Activated B cell treated with CpG ODN at 0.5 μM for 24 hours (primary cell): Measurements from ENCODE around the gene PGS1. TPM values are rescaled to one million over a fixed set of nuclear protein-coding genes. Genes with fewer than 3 reads are reported as not detected.
A peak's percentile ranks its signal among the peaks of the same experiment; 100 is the strongest.

Experiments used
- ATAC-seq: fragments of 200-7000 bp; cut with Tn5 transposase; one replicate; pipeline ENCODE4 v1.10.0; 2021; ENCODE audit warnings: low read depth, mild to moderate bottlenecking, moderate library complexity
- CTCF ChIA-PET: fragments of 350-600 bp; sonication (Branson Sonifier 250); formaldehyde crosslinking; loops from one replicate; lab custom pipeline; 2021; ENCODE audit warnings: antibody characterized with exemption; lab: Charles Lee
- POLR2A ChIA-PET: fragments of 350-600 bp; sonication (Branson Sonifier 250); formaldehyde crosslinking; loops from one replicate; lab custom pipeline; 2021; ENCODE audit warnings: antibody characterized with exemption; lab: Charles Lee
- DNase-seq: peaks from one replicate; pipeline ENCODE4 v3.0.0; 2022
- H3K27ac Mint-ChIP-seq: one replicate; pipeline ENCODE4 v1.8.0; 2020; ENCODE audit warnings: mixed read lengths
- H3K27me3 Mint-ChIP-seq: one replicate; pipeline ENCODE4 v1.8.0; 2021; ENCODE audit warnings: mixed read lengths
- H3K36me3 Mint-ChIP-seq: one replicate; pipeline ENCODE4 v1.8.0; 2021; ENCODE audit warnings: low read depth, mixed read lengths
- H3K4me1 Mint-ChIP-seq: one replicate; pipeline ENCODE4 v1.8.0; 2021; ENCODE audit warnings: mixed read lengths
- H3K4me3 Mint-ChIP-seq: one replicate; pipeline ENCODE4 v1.8.0; 2020; ENCODE audit warnings: mild to moderate bottlenecking, mixed read lengths
- H3K9me3 Mint-ChIP-seq: one replicate; pipeline ENCODE4 v1.8.0; 2020; ENCODE audit warnings: mixed read lengths
- intact Hi-C: fragments of 100-400 bp; cut with micrococcal nuclease; formaldehyde crosslinking; loops from one replicate; pipeline ENCODE4 v1.15.1; 2024
- total RNA-seq: library from RNA; stranded (reverse); gene quantifications from 2 replicates; pipeline ENCODE4 v1.2.3, GENCODE V29; 2022
- TF ChIP-seq, protein P1 (sequence below): fragments of 200-600 bp; IDR thresholded peaks from one replicate; pipeline ENCODE4 v1.8.0; 2022; ENCODE audit warnings: antibody characterized with exemption, mild to moderate bottlenecking

Gene PGS1
- total RNA-seq, 1 donor from 2014 or later, result 76.1 TPM

DNA sequence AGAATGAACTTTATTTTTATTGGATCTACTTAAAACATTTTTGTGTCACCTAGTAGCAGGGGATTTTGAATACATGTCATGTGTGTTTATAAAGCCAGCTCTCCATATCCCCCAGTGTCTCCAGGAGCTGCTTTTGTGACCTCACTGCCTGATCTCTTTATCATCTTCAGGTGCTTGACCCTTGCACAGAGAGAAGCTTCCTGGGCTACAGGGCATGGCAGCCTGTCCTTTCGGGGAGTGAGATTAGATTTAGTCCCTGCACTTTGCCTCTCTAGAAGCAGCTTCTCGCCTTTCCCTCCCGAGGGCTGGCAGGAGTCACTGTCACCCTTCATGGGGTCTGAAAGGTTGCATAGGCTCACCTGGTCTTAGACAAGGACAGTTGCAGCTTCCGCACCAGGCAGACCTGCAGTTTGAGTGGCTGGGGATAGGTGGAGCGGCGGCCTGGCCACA, 42.7 kb downstream of the PGS1 start:
- intact Hi-C loops, result loop anchor here (5.0 kb wide), 2 partner anchors 229 to 244 kb away; no protein-coding TSS in a partner anchor
- peaks cover 74% of the 10 kb centered on the region for H3K36me3 Mint-ChIP-seq
- ATAC-seq, result no peak
- DNase-seq, result no peak
- H3K9me3 Mint-ChIP-seq, result no peaks in the 10 kb centered on the region
- no peak overlapping the region for H3K4me3 Mint-ChIP-seq
- POLR2A ChIA-PET, result interaction anchor here (0.9 to 1.8 kb wide), 3 partner anchors 131 to 245 kb away, joined by 3 to 5 read pairs (median 3); no protein-coding TSS in a partner anchor
- CTCF ChIA-PET, result interaction anchor here (0.7 to 7.6 kb wide), 18 partner anchors 24 to 402 kb away, joined by 3 to 59 read pairs (median 5); partner anchors contain the start of gene SOCS3
- peaks cover 2% of the 10 kb centered on the region for H3K4me1 Mint-ChIP-seq
- no peaks in the 10 kb centered on the region for H3K27me3 Mint-ChIP-seq
- TF ChIP-seq, protein P1, sequence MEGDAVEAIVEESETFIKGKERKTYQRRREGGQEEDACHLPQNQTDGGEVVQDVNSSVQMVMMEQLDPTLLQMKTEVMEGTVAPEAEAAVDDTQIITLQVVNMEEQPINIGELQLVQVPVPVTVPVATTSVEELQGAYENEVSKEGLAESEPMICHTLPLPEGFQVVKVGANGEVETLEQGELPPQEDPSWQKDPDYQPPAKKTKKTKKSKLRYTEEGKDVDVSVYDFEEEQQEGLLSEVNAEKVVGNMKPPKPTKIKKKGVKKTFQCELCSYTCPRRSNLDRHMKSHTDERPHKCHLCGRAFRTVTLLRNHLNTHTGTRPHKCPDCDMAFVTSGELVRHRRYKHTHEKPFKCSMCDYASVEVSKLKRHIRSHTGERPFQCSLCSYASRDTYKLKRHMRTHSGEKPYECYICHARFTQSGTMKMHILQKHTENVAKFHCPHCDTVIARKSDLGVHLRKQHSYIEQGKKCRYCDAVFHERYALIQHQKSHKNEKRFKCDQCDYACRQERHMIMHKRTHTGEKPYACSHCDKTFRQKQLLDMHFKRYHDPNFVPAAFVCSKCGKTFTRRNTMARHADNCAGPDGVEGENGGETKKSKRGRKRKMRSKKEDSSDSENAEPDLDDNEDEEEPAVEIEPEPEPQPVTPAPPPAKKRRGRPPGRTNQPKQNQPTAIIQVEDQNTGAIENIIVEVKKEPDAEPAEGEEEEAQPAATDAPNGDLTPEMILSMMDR, result no peak
- no peak overlapping the region for H3K27ac Mint-ChIP-seq

DNA sequence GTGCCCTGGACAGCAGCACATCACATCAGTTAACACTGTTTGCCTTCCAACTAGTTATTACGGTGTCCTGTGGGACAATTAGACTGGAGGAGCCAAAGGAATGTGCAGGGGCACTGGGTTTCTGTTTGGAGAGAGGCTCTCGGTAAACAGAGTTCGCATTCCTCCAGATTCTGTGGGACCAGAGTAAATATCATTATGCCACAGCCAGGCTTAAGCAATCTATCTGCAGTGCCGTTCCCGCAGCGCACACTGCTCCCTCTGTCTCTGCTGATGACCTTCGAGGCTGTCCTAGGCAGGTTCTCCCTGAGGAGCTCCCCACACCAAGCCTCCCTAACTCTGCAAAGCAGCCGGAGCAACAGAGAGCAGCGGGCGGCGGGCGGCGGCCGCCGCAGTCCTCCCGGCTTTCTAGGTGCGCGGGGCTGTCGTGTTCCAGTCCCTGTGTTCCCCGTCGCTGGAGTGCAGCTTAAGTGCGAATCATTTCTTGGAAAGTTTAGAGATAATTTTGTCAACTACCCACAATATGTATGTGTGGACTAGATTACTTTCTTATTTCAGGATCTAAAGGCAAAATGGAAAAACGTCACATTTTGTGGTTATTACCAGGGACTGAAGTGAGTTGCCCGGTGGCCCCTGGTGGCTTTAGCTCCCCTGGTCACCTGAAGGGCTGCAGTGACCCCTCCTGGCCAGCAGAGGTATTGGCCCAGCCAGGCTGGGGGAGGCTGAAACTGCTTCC, 43.3 kb downstream of the PGS1 start:
- CTCF ChIA-PET, result interaction anchor here (0.7 to 7.6 kb wide), 26 partner anchors 16 to 403 kb away, joined by 3 to 59 read pairs (median 4); partner anchors contain the start of gene SOCS3
- peak; percentile 98 for ATAC-seq
- peaks cover 2% of the 10 kb centered on the region for H3K4me1 Mint-ChIP-seq
- no peak overlapping the region for H3K27ac Mint-ChIP-seq
- H3K36me3 Mint-ChIP-seq, result peaks cover 79% of the 10 kb centered on the region
- H3K9me3 Mint-ChIP-seq, result no peaks in the 10 kb centered on the region
- no peaks in the 10 kb centered on the region for H3K27me3 Mint-ChIP-seq
- DNase-seq, result peak; percentile 73
- TF ChIP-seq, protein P1, result peak; percentile 69
- POLR2A ChIA-PET, result interaction anchor here (0.7 to 1.8 kb wide), 5 partner anchors 41 to 337 kb away, joined by 3 to 5 read pairs (median 3); no protein-coding TSS in a partner anchor
- intact Hi-C loops, result loop anchor here (1.0 to 5.0 kb wide), 9 partner anchors 57 to 402 kb away; partner anchors contain the start of gene SOCS3
- H3K4me3 Mint-ChIP-seq, result no peak overlapping the region

DNA sequence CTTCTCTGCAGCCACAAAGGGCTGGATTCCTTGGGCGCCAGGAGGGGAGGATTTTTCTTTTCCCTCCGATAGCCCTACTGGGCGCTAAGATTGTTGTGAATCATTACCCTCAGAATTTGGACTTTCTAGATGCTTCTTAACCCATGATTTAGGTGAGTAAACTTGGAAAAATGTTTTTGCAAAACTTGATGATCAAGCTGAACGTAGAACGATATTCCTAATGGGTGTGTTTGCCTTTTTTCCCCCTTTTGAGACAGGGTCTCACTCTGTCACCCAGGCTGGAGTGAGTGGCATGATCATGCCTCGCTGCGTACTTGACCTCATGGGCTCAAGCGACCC, 43.8 kb downstream of the PGS1 start:
- peaks cover 2% of the 10 kb centered on the region for H3K4me1 Mint-ChIP-seq
- no peak overlapping the region for H3K4me3 Mint-ChIP-seq
- ATAC-seq, result no peak
- TF ChIP-seq, protein P1, result no peak
- H3K27ac Mint-ChIP-seq, result no peak overlapping the region
- CTCF ChIA-PET, result interaction anchor here (0.8 to 7.6 kb wide), 25 partner anchors 11 to 403 kb away, joined by 3 to 59 read pairs (median 4); partner anchors contain the start of gene SOCS3
- H3K27me3 Mint-ChIP-seq, result no peaks in the 10 kb centered on the region
- peaks cover 80% of the 10 kb centered on the region for H3K36me3 Mint-ChIP-seq
- DNase-seq, result no peak
- POLR2A ChIA-PET, result interaction anchor here (0.7 to 1.8 kb wide), 4 partner anchors 42 to 338 kb away, joined by 3 to 5 read pairs (median 4); no protein-coding TSS in a partner anchor
- intact Hi-C loops, result loop anchor here (1.0 to 5.0 kb wide), 9 partner anchors 58 to 403 kb away; partner anchors contain the start of gene SOCS3
- H3K9me3 Mint-ChIP-seq, result no peaks in the 10 kb centered on the region

GRCh38 chr17:78422872-78423588, 44.6 kb downstream of the PGS1 start:
- H3K27ac Mint-ChIP-seq, result no peak overlapping the region

More at GRCh38 chr17:78422872-78423588, 44.6 kb downstream of the PGS1 start:
- H3K4me1 Mint-ChIP-seq, result peaks cover 2% of the 10 kb centered on the region
- no peaks in the 10 kb centered on the region for H3K9me3 Mint-ChIP-seq
- ChIA-PET CTCF (interaction anchor here (0.6 to 7.6 kb wide), 16 partner anchors 10 to 473 kb away, joined by 3 to 59 read pairs (median 5); partner anchors contain the start of gene SOCS3), POLR2A (interaction anchor here (0.7 to 1.2 kb wide), 4 partner anchors 43 to 338 kb away, joined by 3 to 6 read pairs (median 4); no protein-coding TSS in a partner anchor)
- H3K4me3 Mint-ChIP-seq, result no peak overlapping the region
- no peak for ATAC-seq
- H3K36me3 Mint-ChIP-seq, result peaks cover 80% of the 10 kb centered on the region
- H3K27me3 Mint-ChIP-seq, result no peaks in the 10 kb centered on the region
- intact Hi-C loops, result loop anchor here (1.0 to 5.0 kb wide), 9 partner anchors 59 to 404 kb away; partner anchors contain the start of gene SOCS3
- no peak for DNase-seq
- TF ChIP-seq, protein P1, result no peak
